GM19452 (cell line): ENCODE measurements around the gene PTGES.
"Not testable (repeated sequence)": the region's sequence is repeated elsewhere in the genome, so short reads cannot be mapped to it uniquely, and the experiment has no call there.

Source experiments
- ATAC-seq: cut with Tn5 transposase; IDR thresholded peaks from one replicate; pipeline ENCODE4 v1.9.1; 2021; ENCODE audit not compliant: unreplicated experiment

The PTGES gene

GRCh38 chr9:129773262-129774048, 20.6 kb upstream of the PTGES start:
- no peak for ATAC-seq

GRCh38 chr9:129770741-129771140, 17.9 kb upstream of the PTGES start:
- no peak for ATAC-seq

- no peak for ATAC-seq
Measured at GRCh38 chr9:129769669-129770068, 16.8 kb upstream of the PTGES start.

GRCh38 chr9:129768486-129768885, 15.6 kb upstream of the PTGES start:
- no peak for ATAC-seq

DNA sequence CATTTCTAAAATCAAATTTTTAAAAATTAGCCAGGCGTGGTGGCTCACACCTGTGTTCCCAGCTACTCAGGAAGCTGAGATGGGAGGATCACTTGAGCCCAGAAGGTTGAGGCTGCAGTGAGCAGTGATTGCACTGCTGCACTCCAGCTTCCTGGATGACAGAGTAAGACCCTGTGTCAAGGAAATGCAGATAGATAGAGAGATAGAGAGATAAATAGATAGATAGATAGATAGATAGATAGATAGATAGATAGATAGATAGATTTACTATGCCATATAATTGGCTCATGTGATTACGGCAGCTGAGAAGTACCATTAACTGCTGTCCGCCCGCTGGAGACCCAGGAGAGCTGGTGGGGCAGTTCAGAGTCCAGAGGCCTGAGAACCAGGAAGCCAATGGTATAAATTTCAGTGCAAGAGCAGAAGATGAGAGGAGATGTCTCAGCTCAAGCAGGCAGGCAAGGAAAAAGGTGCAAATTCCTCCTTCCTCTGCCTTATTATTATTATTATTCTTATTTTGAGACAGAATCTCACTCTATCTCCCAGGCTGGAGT, 13.0 kb upstream of the PTGES start:
- no peak for ATAC-seq

- no peak for ATAC-seq
Measured at GRCh38 chr9:129762985-129763926, 10.4 kb upstream of the PTGES start.

DNA sequence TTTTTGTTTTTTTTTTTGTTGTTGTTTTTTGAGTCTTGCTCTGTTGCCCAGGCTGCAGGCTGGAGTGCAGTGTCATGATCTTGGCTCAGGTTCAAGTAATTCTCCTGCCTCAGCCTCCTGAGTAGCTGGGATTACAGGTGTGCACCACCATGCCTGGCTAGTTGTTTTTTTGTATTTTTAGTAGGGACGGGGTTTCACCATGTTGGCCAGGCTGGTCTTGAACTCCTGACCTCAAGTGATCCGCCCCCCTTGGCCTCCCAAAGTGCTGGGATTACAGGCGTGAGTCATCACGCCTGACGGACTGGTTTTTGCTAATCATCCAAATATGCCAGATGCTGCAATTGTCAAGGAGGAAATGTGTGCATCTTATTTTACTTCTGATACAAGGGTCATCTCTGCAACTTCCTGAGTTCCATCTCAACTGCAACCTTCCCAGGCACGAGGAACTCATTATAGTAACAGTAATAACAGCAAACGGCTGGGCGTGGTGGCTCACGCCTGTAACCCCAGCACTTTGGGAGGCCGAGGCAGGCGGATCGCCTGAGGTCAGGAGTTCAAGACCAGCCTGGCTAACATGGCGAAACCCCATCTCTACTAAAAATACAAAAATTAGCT, 9.6 kb upstream of the PTGES start:
- not testable (repeated sequence) for ATAC-seq

DNA sequence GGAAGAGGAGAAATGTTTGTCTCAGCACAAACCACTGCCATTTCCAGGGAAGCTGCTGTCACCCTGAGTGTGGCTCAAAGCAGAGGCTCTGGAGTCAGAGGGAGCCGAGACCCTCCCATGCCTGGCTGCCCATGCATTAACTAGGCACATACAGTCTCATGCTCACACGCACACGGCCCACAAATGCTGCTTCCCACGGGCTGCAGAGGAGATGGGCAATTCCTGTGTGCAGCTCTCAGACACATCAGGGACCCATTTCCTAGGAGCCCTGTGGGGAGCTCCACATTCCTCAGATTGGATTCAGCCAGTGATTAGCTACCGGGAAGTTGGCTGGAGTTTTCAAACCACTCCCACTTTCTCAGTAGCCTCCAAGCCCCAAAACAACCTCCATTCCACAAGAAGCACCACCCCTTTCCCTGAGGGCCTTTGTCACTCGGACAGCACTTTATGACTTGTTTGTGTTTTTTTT, 9.1 kb upstream of the PTGES start:
- no peak for ATAC-seq

- ATAC-seq, result no peak
Measured at GRCh38 chr9:129761293-129761900, 8.6 kb upstream of the PTGES start.

GRCh38 chr9:129760784-129761183, 7.9 kb upstream of the PTGES start:
- ATAC-seq, result not testable (repeated sequence)

GRCh38 chr9:129759804-129760502, 7.1 kb upstream of the PTGES start:
- ATAC-seq, result no peak

DNA sequence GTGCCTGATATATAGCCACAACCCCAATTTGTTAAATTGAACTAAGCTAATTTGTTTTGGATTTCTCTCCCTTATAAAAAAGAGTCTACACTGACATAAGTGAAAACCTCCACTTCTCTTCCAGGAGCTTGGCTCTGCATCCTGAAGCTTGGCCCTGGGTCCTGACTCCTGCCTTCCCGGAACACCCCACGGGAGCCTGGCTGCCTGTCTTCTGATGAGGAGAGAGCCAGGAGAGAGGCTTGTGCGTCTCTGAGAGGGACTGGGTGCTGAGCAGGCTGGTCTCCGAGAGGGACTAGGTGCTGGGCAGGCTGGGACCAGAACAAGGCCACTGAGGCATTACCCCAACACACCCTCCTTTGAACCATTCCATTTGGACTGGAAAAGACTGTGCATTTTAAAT, 6.5 kb upstream of the PTGES start:
- ATAC-seq, result no peak

- no peak for ATAC-seq
Measured at GRCh38 chr9:129757045-129757444, 4.2 kb upstream of the PTGES start.

- ATAC-seq, result no peak
Measured at GRCh38 chr9:129756191-129756590, 3.3 kb upstream of the PTGES start.

GRCh38 chr9:129755151-129755550, 2.3 kb upstream of the PTGES start:
- ATAC-seq, result no peak

DNA sequence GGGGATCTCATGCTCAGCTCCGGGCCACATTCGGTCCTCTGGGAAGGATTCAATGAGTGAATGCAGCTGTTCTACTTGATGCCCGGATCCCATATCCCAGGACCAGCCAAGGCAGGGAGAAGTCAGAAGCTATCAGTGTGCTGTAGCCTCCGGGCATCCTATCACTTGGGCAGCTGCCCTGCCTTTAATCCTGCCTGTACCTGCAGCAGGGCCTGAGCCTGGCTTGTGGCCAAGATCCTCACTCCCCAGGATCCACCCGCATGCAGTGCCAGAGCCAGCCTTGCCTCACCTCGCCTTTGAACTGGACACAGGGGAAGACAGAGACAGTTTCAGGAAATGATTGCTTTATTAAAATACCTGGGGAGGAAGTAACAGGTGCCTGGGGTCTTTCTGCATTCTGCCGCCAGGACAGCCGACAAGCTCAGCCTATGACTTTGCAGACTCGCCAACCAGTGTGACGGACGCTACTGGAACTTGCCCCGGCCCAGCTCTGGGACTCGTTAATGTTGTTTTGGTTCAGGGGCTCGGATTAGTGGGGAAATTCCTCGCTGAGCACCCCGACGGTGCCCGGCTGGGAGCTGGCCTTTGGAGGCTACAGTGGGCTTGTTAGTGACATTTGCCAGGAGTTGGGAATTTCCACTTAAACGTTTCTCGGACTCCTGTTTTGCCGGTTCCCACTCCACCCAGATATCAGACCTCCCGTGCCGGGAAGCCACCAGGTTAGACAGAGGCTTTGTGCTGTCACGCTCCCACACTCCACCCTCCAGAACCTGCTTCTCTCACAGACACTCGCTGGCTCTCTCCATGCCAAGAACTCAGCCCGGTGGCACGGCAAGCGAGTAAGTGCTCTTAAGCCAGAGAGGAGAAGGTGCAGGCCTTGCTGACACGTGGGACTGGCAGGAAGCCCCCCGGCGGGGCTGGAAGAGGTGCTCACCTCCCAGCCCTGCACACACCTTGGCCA, 721 bp downstream of the PTGES start:
- ATAC-seq, result no peak

- ATAC-seq, result no peak
Measured at GRCh38 chr9:129750013-129750638, 2.7 kb downstream of the PTGES start.

- no peak for ATAC-seq
Measured at GRCh38 chr9:129749575-129749974, 3.3 kb downstream of the PTGES start.
